ENCODE measurements around the gene RABGAP1L.

The RABGAP1L gene

DNA sequence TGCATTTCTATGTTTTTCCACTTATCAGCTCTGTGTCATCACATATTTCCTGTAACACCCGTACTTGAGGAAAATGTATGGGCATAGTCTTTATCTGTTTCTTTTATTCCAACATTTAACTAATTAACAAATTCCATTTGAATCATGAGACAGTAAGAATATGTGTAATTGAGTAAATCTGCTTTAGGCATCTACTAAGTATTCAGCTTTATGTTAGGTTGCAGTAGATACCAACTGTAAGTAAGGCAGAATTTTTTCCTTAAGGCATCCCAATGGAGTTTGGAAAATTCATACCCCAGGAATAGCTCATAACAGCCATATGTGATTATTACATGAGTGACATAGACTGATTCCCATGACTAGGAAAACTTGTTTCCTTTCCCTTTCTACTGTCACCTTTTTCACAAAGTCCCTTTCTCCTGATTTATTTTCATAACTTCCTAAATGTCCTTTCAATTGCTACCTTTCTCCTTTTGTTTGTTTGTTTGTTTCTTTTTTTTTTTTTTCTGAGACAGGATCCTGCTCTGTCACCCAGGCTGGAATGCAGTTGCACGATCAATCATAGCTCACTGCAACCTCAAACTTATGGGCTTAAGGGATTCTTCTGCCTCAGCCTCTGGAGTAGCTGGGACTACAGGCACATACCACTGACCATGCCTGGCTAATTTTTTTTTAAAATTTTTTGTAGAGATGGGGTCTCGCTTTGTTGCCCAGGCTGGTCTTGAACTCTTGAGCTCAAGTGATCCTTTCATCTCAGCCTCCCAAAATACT, 780.6 kb downstream of the RABGAP1L start:
- H3K27ac ChIP-seq: no peak overlapping the region
- no peak for TF ChIP-seq ZFX (IDR thresholded peaks at IDR 0.05)
- TF ChIP-seq, protein P1, sequence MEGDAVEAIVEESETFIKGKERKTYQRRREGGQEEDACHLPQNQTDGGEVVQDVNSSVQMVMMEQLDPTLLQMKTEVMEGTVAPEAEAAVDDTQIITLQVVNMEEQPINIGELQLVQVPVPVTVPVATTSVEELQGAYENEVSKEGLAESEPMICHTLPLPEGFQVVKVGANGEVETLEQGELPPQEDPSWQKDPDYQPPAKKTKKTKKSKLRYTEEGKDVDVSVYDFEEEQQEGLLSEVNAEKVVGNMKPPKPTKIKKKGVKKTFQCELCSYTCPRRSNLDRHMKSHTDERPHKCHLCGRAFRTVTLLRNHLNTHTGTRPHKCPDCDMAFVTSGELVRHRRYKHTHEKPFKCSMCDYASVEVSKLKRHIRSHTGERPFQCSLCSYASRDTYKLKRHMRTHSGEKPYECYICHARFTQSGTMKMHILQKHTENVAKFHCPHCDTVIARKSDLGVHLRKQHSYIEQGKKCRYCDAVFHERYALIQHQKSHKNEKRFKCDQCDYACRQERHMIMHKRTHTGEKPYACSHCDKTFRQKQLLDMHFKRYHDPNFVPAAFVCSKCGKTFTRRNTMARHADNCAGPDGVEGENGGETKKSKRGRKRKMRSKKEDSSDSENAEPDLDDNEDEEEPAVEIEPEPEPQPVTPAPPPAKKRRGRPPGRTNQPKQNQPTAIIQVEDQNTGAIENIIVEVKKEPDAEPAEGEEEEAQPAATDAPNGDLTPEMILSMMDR (conservative IDR thresholded peaks at IDR 0.05): no peak

DNA sequence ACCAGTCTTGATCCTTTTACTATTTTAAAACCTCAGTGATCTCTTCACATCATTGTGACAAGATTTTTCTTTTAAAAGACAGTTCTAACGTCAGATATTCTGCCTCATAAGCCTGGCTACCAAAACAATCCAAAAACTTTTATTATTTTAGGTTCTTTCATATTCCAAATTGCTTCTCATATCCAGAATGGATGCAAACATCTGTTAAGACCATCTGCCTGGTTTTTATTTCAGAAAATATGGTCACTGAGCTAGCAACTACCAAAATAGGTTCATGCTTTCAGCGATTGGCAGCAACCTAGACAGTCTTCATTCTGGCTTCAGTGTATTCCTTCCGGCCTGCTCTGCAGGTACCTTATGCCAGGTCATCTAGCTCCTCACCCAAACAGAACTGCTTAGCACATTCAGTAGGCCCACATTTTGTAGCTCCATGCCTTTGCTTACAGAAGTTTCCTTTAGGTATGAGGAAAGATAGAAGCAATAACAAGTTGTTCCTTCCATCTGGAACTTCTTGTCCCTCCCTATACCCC, 781.4 kb downstream of the RABGAP1L start:
- H3K27ac ChIP-seq: no peak overlapping the region
- TF ChIP-seq, protein P1 (conservative IDR thresholded peaks at IDR 0.05): no peak
- no peak for TF ChIP-seq ZFX (IDR thresholded peaks at IDR 0.05)

DNA sequence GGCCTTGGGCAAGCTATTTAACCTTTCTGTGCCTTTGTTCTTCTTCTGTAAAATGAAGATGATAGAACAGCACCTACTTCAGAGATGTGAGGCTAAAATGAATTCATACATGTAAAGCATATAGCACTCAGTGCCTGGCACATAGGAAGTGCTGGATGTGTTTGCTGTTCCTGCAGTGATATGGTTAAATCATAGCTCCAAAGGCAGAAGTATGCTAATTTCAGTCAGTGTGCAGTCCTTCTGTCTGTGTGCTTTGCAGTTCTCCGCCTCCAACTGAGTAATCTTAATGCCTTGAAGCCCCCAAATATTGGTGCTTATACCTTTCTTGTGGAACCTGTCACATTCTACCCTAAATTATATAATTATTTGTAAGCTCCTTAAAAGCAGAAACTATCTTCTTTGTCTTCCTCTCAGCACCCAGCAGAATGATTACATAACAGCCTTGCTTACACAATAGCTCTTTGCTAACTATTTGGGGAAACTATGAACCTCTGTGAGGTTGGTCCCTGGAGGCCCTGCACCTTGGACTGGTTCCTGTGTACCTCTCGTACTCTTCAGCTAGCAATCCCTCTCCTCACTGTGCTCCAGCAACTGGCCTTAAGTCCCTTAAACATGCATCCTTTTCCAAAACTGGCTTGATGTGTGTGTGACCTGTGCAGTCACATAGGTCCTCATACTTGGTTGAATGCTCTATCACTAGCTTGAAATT, 783.4 kb downstream of the RABGAP1L start:
- no peak overlapping the region for H3K27ac ChIP-seq

DNA sequence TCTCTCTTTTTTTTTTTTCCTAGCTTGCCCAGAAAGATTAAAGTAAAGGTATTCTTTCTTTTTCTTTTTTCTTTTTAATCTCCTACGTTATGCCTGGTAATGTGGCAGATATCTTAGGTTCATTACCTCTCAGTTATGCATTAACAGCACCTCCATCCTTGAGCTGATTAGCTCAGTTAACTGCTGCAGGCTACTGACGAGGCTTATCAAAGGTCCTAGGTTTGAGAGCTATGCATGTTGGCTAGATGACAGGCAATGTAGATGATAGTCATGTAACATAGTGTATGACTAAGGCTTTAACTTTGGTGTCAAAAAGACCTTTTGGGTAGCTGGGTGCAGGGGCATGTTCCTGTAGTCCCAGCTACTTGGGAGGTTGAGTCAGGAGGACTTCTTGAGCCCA, 786.7 kb downstream of the RABGAP1L start:
- H3K27ac ChIP-seq: no peak overlapping the region
- TF ChIP-seq ZFX (IDR thresholded peaks at IDR 0.05): no peak
- TF ChIP-seq, protein P1 (conservative IDR thresholded peaks at IDR 0.05): no peak

More for the DNA sequence above, 783.4 kb downstream of the RABGAP1L start:
- no peak for TF ChIP-seq ZFX (IDR thresholded peaks at IDR 0.05)
- TF ChIP-seq, protein P1 (conservative IDR thresholded peaks at IDR 0.05): no peak

DNA sequence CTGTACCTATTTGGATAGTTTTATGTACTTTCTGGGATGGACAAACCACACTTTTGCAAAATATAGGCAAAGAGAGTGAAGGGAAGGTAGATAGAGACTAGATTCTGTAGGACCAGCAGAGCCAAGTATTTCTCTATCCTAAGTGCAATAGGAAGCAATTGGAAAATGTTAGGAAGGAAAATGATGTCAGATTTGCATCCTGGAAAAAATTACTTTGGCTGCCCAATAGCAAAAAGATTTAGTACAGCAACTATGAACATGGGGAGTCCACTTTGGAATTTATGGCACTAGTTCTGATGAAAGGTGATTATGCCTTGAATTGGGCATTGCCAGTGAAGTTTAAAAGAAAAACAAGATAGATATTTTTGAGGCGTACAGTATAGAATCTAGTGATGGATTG, 789.7 kb downstream of the RABGAP1L start:
- no peak for TF ChIP-seq ZFX (IDR thresholded peaks at IDR 0.05)
- TF ChIP-seq, protein P1 (conservative IDR thresholded peaks at IDR 0.05): no peak
- H3K27ac ChIP-seq: no peak overlapping the region

DNA sequence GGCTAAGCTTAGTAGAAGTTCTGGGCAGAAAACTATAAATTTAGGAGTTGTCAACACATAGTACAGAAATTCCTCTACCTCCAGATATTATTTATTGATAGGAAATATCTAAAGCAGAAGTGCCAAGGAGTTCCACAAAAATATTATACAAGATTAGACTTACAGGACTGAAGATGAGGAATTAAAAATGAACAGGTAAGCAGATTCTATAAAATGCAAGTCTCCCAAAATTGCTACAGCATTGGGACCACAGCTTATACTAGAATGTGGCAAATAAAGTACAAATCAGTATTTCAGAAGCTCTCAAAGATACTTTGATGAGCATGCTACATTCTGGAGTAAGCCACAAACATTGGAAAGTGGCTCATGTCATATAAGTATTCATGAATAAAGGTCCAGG, 790.3 kb downstream of the RABGAP1L start:
- no peak overlapping the region for H3K27ac ChIP-seq
- no peak for TF ChIP-seq ZFX (IDR thresholded peaks at IDR 0.05)
- TF ChIP-seq, protein P1 (conservative IDR thresholded peaks at IDR 0.05): no peak

Measured in C4-2B (cell line).